UCSD-AML1 (cell line): Measurements from ENCODE around the gene MTF2.
"Not testable (repeated sequence)": the region's sequence is repeated elsewhere in the genome, so short reads cannot be mapped to it uniquely, and the experiment has no call there.

ENCODE experiments used
- DNase-seq: peaks from one replicate; lab custom pipeline; 2025; ENCODE audit not compliant: unreplicated experiment; lab: John Stamatoyannopoulos, UW

The MTF2 gene

DNA sequence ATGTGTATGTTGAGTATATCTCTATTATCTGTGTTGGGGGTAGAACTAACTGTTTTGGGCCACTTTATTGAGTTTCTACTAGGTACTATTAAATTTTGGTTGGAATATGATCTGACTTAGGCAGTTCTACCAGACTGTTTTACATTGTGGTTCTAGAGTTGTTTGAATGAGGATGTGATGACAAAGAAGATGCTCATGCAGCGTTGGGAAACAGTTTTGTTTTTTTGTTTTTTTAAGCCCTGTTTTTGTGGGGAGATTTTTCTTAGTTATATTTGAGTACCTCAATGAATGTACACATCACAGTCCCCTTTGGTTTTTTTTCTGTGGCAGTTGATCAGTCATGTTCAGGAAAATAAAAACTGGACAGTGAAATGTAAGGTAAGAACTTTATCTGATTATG is 61.0 kb downstream of the MTF2 start:
- DNase-seq, result no peak

DNA sequence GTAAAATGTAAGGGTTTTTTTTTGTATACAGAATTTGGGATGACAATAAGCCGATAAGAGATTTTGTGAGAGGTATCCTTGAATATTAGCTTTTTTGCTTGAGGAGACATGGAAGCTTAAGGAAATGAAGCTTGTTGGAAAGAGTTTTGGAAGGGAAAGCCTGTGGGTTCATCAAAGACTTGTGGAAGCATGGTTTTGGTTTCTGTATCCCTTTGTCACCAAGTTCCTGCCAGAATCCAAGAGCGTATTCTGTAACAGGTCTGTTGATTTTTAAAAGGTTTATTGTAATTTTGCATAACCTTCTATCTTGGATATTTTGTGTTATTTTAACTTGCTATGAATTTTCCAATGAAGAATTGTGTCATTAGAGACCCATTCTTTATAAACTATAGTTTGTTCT is 63.1 kb downstream of the MTF2 start:
- no peak for DNase-seq

DNA sequence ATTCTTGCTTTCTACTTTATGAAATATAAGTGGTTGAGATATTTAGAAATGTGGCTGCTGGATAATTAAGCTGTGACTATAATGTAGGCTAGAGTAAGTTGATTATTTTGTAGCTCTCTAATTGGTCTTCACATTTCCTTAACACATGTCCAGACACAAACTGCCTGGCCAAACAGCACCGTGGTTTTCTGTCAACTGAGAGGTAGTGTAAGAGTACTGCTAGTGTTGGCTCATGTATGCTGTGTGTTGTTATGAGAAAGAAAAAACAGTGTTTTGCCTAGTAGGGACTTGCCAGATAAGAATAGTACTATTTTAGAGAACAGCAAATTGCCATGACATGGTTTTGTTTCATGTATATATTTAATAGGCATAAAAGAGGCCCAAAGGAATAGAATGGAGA is 64.1 kb downstream of the MTF2 start:
- DNase-seq, result no peak

DNA sequence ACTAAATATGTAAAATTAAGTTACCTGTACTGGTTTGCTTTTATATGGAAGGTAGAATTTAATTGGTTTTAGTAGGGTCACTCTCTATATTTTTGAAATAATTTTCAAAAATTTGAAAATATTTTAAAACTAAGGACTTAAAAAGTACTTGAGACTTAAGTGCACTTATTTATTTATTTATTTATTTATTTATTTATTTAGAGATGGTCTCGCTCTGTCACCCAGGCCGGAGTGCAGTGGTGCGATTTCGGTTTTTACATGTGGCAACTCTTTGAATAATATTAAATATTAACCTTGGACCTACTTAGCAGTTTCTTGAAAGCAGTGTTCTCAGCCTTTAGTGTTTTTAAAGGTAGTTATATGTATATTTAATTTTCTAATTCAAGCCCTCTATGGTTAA is 64.7 kb downstream of the MTF2 start:
- no peak for DNase-seq

DNA sequence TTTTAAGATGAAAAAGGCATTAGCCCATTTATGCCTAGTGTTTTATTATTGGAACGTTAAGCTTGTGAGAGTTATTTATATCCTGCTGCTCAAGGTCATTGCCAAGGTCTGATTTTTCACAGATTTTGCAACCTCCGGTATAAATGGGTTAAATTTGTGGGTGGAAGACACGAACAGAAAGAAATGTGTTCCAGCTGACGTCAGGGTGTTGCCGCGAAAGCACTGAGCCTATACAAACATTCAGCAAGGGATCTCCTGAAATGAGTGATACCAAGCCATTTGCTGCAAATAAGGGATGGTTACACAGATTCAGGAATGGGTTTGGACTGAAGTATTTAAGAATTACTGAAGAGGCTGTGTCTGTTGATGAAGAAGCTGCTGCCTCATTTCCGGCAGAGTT is 68.9 kb downstream of the MTF2 start:
- no peak for DNase-seq

DNA sequence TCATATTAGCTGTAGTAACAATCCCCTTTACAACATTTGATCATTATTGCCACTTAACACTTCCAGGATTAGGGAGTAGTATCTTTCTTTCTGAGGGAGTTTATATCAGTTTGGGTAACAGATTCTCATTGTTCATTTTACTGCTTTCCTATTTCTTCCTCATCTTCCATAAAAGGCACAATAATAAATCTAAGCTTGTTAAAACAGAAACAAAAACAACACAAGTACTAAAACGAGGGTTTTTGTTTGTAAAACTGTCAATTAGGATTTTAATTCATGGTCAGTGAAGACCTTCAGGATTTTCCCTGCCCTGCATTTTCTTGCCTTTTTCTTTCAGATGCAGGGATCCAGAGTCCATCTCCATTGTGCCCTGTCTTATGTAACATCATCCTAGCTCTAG is 71.6 kb downstream of the MTF2 start:
- no peak for DNase-seq

DNA sequence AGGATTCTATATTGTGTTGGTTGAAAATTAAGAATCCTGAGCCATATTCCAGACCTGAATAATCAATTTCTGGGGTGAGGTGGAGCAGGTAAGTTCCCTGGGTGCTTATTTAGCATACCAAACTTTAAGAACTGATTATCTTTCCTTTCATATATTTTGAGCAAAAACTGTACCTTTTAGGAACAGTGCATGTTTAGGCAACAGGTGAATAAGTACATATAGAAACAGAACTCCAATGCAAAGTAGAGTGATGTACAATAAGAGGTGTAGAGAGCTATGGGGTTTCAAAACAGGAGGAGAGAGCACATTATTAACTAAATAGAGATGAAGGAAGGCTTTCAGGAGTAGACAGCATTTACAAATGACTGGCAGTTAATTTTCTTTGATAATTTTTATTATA is 72.4 kb downstream of the MTF2 start:
- no peak for DNase-seq

DNA sequence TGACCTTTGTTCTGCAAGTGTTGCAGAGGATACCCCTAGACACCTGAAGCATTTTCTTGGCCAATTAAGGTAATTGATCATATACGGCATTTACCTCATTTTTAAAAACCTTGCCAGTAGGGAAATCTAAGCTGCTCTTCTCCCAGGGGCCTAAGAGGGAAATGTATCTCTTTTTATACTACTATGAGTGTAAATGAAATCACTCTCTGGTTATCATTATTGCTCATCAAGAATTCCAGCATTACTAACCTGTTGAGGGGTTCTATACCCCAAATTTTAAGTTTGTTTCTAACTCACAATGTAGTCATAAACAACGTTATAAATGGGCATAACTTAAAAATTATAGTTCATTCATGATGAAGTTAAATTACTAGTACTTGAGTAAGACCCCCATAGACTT is 73.8 kb downstream of the MTF2 start:
- no peak for DNase-seq

DNA sequence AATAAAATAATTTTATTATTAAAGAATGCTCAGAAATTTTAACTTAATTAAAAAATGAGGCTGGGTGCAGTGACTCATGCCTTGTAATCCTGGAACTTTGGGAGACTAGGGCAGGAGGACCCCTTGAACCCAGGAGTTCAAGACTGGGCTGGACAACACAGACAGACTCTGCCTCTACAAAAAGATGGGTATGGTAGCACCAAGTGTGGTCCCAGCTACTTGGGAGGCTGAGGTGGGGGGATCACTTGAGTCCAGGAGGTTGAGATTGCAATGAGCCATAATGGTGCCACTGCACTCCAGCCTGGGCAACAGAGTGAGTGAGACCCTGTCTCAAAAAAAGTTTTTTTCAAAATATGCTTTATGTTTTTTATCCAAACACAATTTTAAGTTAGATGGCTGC is 75.8 kb downstream of the MTF2 start:
- no peak for DNase-seq

DNA sequence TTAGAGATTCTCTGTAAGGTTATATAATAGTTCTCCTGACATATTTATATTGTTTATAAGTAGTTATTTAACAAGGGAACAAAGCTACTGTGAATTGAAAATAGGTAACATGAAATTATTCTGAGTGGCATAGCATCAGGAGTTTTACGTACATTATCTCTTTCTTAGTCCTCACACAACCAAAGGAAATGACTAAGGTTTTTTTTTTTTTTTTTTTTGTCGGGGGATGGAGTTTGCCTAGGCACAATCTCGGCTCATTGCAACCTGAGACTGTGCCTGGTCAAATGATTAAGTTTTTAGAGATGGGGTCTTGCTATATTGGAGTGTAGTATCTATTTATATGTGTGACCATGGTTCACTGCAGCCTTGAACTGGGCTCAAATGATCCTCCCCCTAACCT is 76.3 kb downstream of the MTF2 start:
- DNase-seq, result no peak

DNA sequence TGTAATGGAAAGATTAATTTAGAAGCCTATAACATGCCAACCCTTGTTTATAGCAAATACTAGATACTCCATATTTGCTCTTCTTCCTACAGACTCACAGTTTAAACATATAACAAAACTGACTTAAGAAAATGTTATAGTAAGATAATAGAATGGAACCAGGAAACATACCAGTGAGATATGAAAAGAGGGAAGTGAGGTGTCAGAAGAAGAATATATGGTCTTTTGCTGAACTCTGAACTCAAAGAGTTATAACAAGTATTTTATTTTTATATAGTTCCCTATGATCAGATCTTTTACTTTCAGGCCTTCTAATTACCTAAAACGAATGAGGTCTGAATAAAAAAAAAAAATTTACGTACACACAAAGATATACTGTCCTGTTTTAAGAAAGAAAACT is 80.3 kb downstream of the MTF2 start:
- no peak for DNase-seq

DNA sequence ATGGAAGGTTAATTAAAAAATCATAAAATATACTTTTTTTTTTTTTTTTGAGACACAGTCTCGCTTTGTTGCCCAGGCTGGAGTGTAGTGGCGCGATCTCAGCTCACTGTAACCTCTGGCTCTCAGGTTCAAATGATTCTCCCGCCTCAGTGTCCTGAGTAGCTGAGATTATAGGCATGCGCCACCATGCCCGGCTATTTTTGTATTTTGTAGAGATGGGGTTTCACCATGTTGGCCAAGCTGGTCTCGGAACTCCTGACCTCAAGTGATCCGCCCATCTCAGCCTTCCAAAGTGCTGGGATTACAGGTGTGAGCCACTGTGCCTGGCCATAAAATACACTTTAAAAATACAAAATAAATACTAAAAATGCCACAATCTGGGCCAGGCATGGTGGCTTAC is 84.2 kb downstream of the MTF2 start:
- DNase-seq, result not testable (repeated sequence)

DNA sequence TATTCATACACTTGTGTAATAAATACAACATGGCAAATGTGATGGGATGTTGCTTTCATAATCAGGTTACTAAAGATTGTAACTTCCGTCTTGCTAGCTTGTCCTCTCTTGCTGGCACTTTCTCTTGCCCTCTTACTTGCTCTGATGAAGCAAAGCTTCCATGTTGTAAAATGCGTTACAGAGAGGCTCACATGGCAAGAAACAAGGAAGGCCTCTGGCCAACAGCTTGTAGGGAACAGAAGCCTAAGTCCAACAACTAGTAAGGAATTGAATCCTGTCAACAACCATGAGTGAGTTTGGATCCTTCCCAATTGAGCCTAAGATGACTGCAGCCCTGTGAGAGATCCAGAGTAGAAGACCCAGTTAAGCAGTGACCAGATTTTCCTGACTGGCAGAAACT is 85.7 kb downstream of the MTF2 start:
- no peak for DNase-seq

DNA sequence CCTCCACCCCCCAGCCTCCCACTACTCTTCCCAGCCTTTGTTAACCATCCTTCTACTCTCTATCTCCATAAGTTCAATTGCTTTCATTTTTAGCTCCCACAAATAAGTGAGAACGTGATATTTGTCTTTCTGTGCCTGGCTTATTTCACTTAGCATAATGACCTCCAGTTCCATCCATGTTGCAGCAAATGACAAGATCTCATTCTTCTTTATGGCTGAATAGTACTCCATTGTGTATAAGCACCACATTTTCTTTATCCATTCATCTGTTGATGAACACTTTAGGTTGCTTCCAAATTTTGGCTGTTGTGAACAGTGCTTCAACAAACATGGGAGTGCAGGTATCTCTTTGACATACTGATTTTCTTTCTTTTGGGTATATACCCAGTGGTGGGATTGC is 86.8 kb downstream of the MTF2 start:
- DNase-seq, result not testable (repeated sequence)

DNA sequence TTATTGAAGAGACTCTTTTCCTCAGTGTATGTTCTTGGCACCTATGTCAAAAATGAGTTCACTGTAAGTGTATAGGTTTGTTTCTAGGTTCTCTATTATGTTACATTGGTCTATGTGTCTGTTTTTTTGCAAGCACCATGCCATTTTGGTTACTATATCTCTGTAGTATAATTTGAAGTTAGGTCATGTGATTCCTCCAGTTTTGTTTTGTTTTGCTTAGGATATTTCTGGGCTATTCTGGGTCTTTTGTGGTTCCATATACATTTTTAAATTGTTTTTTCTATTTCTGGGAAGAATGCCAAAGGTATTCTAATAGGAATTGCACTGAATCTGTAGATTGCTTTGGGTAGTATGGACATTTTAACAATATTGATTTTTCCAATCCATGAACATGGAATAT is 87.9 kb downstream of the MTF2 start:
- no peak for DNase-seq

DNA sequence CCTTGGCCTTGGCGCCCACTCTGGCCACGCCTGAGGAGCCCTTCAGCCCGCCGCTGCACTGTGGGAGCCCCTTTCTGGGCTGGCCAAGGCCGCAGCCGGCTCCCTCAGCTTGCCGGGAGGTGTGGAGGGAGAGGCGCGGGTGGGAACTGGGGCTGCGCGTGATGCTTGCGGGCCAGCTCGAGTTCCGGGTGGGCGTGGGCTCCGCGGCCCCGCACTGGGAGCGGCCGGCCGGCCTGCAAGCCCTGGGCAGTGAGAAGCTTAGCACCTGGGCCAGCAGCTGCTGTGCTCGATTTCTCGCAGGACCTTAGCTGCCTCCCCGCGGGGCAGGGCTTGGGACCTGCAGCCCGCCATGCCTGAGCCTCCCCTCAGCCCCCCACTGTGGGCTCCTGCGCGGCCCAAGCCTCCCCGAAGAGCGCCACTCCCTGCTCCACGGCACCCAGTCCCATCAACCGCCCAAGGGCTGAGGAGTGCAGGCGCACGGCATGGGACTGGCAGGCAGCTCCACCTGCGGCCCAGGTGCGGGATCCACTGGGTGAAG is 91.1 kb downstream of the MTF2 start:
- not testable (repeated sequence) for DNase-seq

DNA sequence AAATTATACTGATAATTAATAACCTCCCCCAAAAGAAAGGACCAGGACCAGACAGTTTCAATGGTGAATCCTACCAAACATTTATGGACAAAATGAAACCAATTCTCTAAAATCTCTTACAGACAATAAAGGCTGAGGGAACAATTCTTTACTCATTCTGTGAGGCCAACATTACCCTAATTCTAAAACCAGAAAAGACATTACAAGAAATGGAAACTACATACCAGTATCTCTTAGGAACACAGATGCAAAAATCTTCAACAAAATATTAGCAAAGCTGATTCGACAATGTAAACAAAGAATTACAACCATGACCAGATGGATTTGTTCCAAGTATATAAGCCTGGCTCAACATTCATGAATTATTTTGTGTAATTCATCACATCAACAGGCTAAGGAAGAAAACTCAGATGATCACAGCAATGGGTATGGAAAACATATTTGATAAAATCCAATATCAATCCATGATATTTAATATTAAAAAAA is 92.5 kb downstream of the MTF2 start:
- DNase-seq, result no peak

DNA sequence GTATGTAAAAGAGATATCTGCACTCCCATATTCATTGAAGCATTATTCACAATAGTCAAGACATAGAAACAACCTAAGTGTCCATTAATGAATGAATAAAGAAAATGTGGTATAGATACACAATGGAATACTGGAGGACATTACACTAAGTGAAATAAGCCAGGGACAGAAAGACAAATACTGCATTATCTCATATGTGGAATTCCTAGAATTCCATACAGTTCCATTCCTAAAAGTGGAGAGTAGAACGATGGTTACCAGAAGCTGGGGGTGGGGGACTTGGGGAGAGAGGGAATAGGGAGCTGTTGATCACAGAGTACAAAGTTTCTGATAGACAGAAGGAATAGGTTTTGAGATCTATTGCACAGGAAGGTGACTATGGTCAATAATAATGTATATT is 93.7 kb downstream of the MTF2 start:
- no peak for DNase-seq

DNA sequence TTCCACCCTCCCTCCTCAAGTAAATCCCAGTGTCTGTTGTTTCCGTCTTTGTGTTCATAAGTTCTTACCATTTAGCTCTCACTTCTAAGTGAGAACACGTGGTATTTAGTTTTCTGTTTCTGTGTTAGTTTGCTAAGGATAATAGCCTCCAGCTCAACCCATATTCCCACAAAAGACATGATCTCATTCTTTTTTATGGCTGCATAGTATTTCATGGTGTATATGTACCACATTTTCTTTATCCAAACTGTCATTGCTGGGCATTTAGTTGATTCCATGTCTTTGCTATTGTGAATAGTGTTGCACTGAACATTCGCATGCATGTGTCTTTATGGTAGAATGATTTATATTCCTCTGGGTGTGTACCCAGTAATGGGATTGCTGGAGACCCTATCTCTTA is 95.6 kb downstream of the MTF2 start:
- DNase-seq, result not testable (repeated sequence)

DNA sequence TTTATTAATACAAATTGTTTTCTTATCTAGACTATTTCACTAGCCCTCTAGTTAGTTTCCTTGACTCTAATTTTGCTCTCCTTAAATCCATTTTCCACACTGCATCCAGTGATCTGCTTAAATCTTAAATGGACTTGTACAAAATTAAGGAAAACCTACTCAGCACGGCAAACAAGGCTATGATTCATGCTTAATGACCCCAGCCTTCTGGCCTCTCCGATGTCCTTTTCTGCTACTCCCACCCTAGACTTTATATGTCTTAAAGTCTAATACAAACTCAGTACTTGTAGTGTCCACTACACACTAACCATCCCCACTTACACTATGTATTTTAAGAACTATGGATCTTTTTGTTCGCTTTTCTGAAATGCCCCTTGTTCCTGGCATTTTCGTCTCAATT is 98.9 kb downstream of the MTF2 start:
- no peak for DNase-seq

DNA sequence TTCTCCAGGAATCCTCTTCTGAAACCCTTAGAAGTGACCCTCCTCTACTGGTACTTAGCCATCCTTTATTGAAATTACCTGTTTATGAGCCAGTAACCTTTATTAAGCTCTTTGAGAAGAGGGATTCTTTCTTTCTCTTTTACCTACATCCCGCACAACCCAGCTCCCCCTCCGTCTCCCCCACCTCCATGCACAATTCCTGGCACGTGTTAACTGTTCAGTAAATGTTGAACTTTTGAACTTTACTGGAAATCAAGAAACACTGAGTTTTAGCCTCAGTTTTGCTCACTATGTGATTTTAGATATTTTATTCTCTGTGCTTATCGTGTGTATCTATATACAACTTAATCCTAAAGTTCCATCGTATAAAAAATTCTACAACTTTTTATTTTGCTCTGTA is 99.3 kb downstream of the MTF2 start:
- DNase-seq, result no peak

DNA sequence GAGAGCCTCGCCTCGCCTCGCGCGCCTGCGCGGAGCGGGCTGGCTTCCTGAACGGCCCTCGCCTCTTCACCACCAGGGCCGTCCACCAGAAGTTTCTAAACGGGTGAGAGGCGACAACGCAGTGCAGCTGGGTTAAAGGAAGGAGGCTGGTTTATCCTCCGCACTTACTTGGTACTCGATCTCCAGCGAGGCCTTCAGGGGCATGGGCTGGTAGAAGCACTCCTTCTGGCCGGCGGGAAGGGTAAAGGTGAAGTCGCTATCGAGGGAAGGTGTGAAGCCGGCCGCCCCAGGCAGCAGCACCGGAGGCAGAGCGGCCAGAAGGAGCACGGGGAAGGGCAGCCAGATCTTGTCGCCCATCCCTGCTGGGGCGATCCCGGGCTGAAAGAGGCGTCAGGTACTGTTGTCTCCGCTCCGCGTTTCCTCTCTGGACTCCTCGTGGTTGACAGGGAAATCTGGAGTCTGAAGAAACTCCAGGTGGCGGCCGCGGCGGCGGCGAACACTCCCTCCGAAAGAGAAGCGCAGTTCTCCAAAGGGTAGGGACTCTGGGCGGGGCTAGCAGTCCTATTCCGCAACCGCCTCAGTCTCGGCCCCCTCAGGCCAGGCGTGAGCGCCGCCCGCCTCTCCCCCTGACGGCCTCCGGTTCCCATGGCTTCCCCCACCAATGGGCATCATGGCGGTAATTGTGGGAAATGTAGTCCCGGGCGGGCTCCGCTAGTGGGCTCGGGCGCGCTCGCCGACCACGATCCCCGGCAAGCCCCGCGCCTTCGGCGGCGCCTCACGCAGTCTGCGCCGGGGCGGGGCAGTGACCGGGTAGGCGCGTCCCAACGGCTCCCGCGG is 101.0 kb downstream of the MTF2 start, which contains the start of gene TMED5:
Gene TMED5 (minus strand): TSS at position 528 of the 837 bp plus-strand sequence. CDS start 171 bp downstream, at position 357.
- peak; percentile 98 for DNase-seq
